Measurements from ENCODE around the gene ADORA2A.
A peak's percentile ranks its signal among the peaks of the same experiment; 100 is the strongest.

ADORA2A gene

GRCh38 chr22:24424001-24424900 lies 3.1 kb upstream of the ADORA2A start:
- DNase-seq (ENCODE audit: extremely low spot score): peak; percentile 48
- ChIA-PET POLR2A (no interaction called here), CTCF (interaction anchor here (0.7 to 5.0 kb wide), 27 partner anchors 9 to 129 kb away, joined by 3 to 36 read pairs (median 5); no protein-coding TSS in a partner anchor)
- no peak for TF ChIP-seq CTCF (IDR thresholded peaks at IDR 0.05; ENCODE audit: control extremely low read depth, extremely low read depth, low read depth, missing control alignments)

GRCh38 chr22:24424901-24425775 lies 2.3 kb upstream of the ADORA2A start:
- ChIA-PET POLR2A (no interaction called here), CTCF (interaction anchor here (0.9 to 5.0 kb wide), 19 partner anchors 9 to 104 kb away, joined by 3 to 36 read pairs (median 7); no protein-coding TSS in a partner anchor)
- no peak for DNase-seq (ENCODE audit: extremely low spot score)
- TF ChIP-seq CTCF (IDR thresholded peaks at IDR 0.05; ENCODE audit: control extremely low read depth, extremely low read depth, low read depth, missing control alignments): no peak

- DNase-seq (ENCODE audit: extremely low spot score): no peak
- no peak for TF ChIP-seq CTCF (IDR thresholded peaks at IDR 0.05; ENCODE audit: control extremely low read depth, extremely low read depth, low read depth, missing control alignments)
- POLR2A ChIA-PET: no interaction called here
- CTCF ChIA-PET: interaction anchor here (0.9 to 3.7 kb wide), 10 partner anchors 9 to 103 kb away, joined by 3 to 17 read pairs (median 5); no protein-coding TSS in a partner anchor
Observed at GRCh38 chr22:24426436-24426835, 963 bp upstream of the ADORA2A start.

GRCh38 chr22:24426851-24427499 lies 424 bp upstream of the ADORA2A start:
- POLR2A ChIA-PET: interaction anchor here (1.3 kb wide), 2 partner anchors 9 to 11 kb away, joined by 3 to 6 read pairs; no protein-coding TSS in a partner anchor
- CTCF ChIA-PET: interaction anchor here (0.9 to 3.7 kb wide), 11 partner anchors 8 to 100 kb away, joined by 3 to 17 read pairs (median 4); no protein-coding TSS in a partner anchor
- TF ChIP-seq CTCF (IDR thresholded peaks at IDR 0.05; ENCODE audit: control extremely low read depth, extremely low read depth, low read depth, missing control alignments): no peak
- no peak for DNase-seq (ENCODE audit: extremely low spot score)

GRCh38 chr22:24428751-24429410 lies 1.5 kb downstream of the ADORA2A start:
- ChIA-PET CTCF (interaction anchor here (1.1 to 3.7 kb wide), 4 partner anchors 12 to 93 kb away, joined by 3 to 17 read pairs (median 4); no protein-coding TSS in a partner anchor), POLR2A (no interaction called here)
- no peak for TF ChIP-seq CTCF (IDR thresholded peaks at IDR 0.05; ENCODE audit: control extremely low read depth, extremely low read depth, low read depth, missing control alignments)
- DNase-seq (ENCODE audit: extremely low spot score): no peak
